H1 (cell line): ENCODE measurements around the gene RASD1. TPM values are rescaled to one million over a fixed set of nuclear protein-coding genes. Genes with fewer than 3 reads are reported as not detected.

Experiments used
- CTCF ChIA-PET: fragments of 300-600 bp; sonication (Branson Sonifier 250); formaldehyde crosslinking; loops from one replicate; lab custom pipeline; 2021; ENCODE audit not compliant: partially characterized antibody; lab: Charles Lee
- POLR2A ChIA-PET: fragments of 300-600 bp; sonication (Branson Sonifier 250); formaldehyde crosslinking; loops from one replicate; lab custom pipeline; 2021; ENCODE audit warnings: inconsistent platforms; ENCODE audit not compliant: partially characterized antibody; lab: Charles Lee
- DNase-seq, 2 experiments: peaks; one replicate each; pipeline versions ENCODE4 v3.0.0 to v3.0.0-alpha.2; 2010 to 2022; ENCODE audit warnings: low spot score in 2 of 2, low read depth in 1 of 2, mixed read lengths in 1 of 2
- FAIRE-seq: peaks from 2 replicates; lab custom pipeline; 2011; peaks lifted over from hg19 to GRCh38; lab: Jason Lieb, UNC
- H2AFZ ChIP-seq: 2 replicates; pipeline ENCODE4 v1.8.1; 2012; ENCODE audit warnings: low read length, inconsistent platforms
- H2AK5ac ChIP-seq: 2 replicates; pipeline ENCODE4 v1.6.1; 2013; ENCODE audit warnings: low read depth, low read length
- H2BK120ac ChIP-seq: replicated peaks from 2 replicates; pipeline ENCODE3; 2013; ENCODE audit warnings: low read depth, low read length, inconsistent platforms
- H2BK12ac ChIP-seq: 2 replicates; pipeline ENCODE4 v1.6.1; 2013; ENCODE audit warnings: low read depth, low read length
- H2BK15ac ChIP-seq: 2 replicates; pipeline ENCODE4 v1.6.1; 2013; ENCODE audit warnings: low read length
- H2BK20ac ChIP-seq: 2 replicates; pipeline ENCODE4 v1.6.1; 2013; ENCODE audit warnings: low read length
- H2BK5ac ChIP-seq: 2 replicates; pipeline ENCODE4 v1.6.1; 2013; ENCODE audit warnings: low read depth, low read length
- H3K14ac ChIP-seq: 2 replicates; pipeline ENCODE4 v1.6.1; 2013; ENCODE audit warnings: inconsistent platforms; ENCODE audit not compliant: insufficient read length
- H3K18ac ChIP-seq: 2 replicates; pipeline ENCODE4 v1.6.1; 2013; ENCODE audit warnings: low read length; ENCODE audit errors: extremely low read depth
- H3K23ac ChIP-seq: 2 replicates; pipeline ENCODE4 v1.6.1; 2013; ENCODE audit warnings: inconsistent platforms; ENCODE audit not compliant: insufficient read length
- H3K23me2 ChIP-seq: 2 replicates; pipeline ENCODE4 v1.6.1; 2013; ENCODE audit warnings: low read depth, low read length
- H3K27ac ChIP-seq: 2 replicates; pipeline ENCODE4 v1.6.1; 2011; ENCODE audit warnings: low read depth, low read length, inconsistent platforms
- H3K27me3 ChIP-seq, 4 experiments: replicated peaks in 1 of 4; 1 replicate in 1 of 4; 2 replicates in 3 of 4; pipeline versions ENCODE4 v1.6.1 to v1.8.1; 2011 to 2013; ENCODE audit warnings: low read length in 3 of 4, mild to moderate bottlenecking in 3 of 4, inconsistent platforms in 2 of 4, mixed read lengths in 2 of 4, moderate library complexity in 1 of 4; ENCODE audit not compliant: control insufficient read depth in 3 of 4, insufficient read depth in 3 of 4; ENCODE audit errors: extremely low read depth in 1 of 4
- H3K36me3 ChIP-seq, 4 experiments: 2 replicates each; pipeline versions ENCODE4 v1.6.1 to v1.8.1; 2011 to 2013; ENCODE audit warnings: mild to moderate bottlenecking in 4 of 4, low read length in 3 of 4, moderate library complexity in 2 of 4, control low read depth in 1 of 4, inconsistent platforms in 1 of 4; ENCODE audit not compliant: insufficient read depth in 4 of 4, control insufficient read depth in 2 of 4
- H3K4ac ChIP-seq: replicated peaks from 2 replicates; pipeline ENCODE3; 2013; ENCODE audit warnings: low read length, low read depth, mixed read lengths, inconsistent platforms; ENCODE audit not compliant: insufficient read length
- H3K4me1 ChIP-seq, 4 experiments: replicated peaks in 1 of 4; 1 replicate in 1 of 4; 2 replicates in 3 of 4; pipeline versions ENCODE4 v1.6.1 to v1.8.1; 2011 to 2013; ENCODE audit warnings: low read length in 3 of 4, inconsistent platforms in 2 of 4, mixed read lengths in 1 of 4; ENCODE audit not compliant: insufficient read depth in 4 of 4, control insufficient read depth in 3 of 4
- H3K4me2 ChIP-seq, 2 experiments: 2 replicates each; pipeline versions ENCODE4 v1.6.1 to v1.8.1; 2011 to 2013; ENCODE audit warnings: low read depth in 2 of 2, low read length in 2 of 2, control low read depth in 1 of 2, inconsistent platforms in 1 of 2, mild to moderate bottlenecking in 1 of 2; ENCODE audit not compliant: insufficient read depth in 1 of 2
- H3K4me3 ChIP-seq, 4 experiments: fragments of 200-600, 300-600 bp in 1 of 4; sonication (generic), shearing (Covaris generic), sonication (Bioruptor Twin) in 1 of 4; 2 replicates each; pipeline versions ENCODE4 v1.5.1 to v1.8.1; 2011 to 2016; ENCODE audit warnings: low read length in 4 of 4, low read depth in 3 of 4, control low read depth in 2 of 4, inconsistent platforms in 2 of 4, mild to moderate bottlenecking in 2 of 4, mixed read lengths in 1 of 4, moderate library complexity in 1 of 4; ENCODE audit not compliant: insufficient read depth in 2 of 4; ENCODE audit errors: extremely low read depth in 1 of 4
- H3K56ac ChIP-seq: replicated peaks from 2 replicates; pipeline ENCODE3; 2013; ENCODE audit warnings: low read depth, mild to moderate bottlenecking, mixed read lengths, low read length, inconsistent platforms; ENCODE audit not compliant: insufficient read length
- H3K79me1 ChIP-seq: 2 replicates; pipeline ENCODE4 v1.6.1; 2013; ENCODE audit warnings: low read depth, low read length, control low read depth
- H3K79me2 ChIP-seq, 2 experiments: 2 replicates each; pipeline versions ENCODE4 v1.6.1 to v1.8.1; 2012 to 2013; ENCODE audit warnings: low read length in 2 of 2, mild to moderate bottlenecking in 2 of 2, inconsistent platforms in 1 of 2; ENCODE audit not compliant: insufficient read depth in 2 of 2, control insufficient read depth in 1 of 2
- H3K9ac ChIP-seq, 4 experiments: replicated peaks in 1 of 4; 1 replicate in 1 of 4; 2 replicates in 3 of 4; pipeline versions ENCODE4 v1.6.1 to v1.8.1; 2011 to 2013; ENCODE audit warnings: low read depth in 3 of 4, low read length in 3 of 4, control low read depth in 2 of 4, mild to moderate bottlenecking in 2 of 4, moderate library complexity in 2 of 4, inconsistent platforms in 1 of 4; ENCODE audit errors: extremely low read depth in 1 of 4
- H3K9me3 ChIP-seq, 2 experiments: 2 replicates each; pipeline versions ENCODE4 v1.6.1 to v1.8.1; 2012 to 2013; ENCODE audit warnings: mild to moderate bottlenecking in 2 of 2, moderate library complexity in 2 of 2, control low read depth in 1 of 2, inconsistent platforms in 1 of 2, low read depth in 1 of 2, low read length in 1 of 2, mixed read lengths in 1 of 2; ENCODE audit not compliant: insufficient read depth in 2 of 2
- H4K20me1 ChIP-seq, 2 experiments: replicated peaks in 1 of 2; 2 replicates each; pipeline versions ENCODE3 to v1.8.1; 2011 to 2013; ENCODE audit warnings: inconsistent platforms in 2 of 2, low read length in 2 of 2, mild to moderate bottlenecking in 1 of 2; ENCODE audit not compliant: insufficient read depth in 2 of 2, control insufficient read depth in 1 of 2
- H4K5ac ChIP-seq: 2 replicates; pipeline ENCODE4 v1.6.1; 2013; ENCODE audit warnings: low read length, low read depth, mixed read lengths, inconsistent platforms; ENCODE audit not compliant: insufficient read length
- H4K8ac ChIP-seq: 2 replicates; pipeline ENCODE4 v1.8.0; 2013; ENCODE audit warnings: mild to moderate bottlenecking, moderate library complexity, low read length, inconsistent platforms; ENCODE audit not compliant: insufficient read depth; ENCODE audit errors: extremely low read depth
- H4K91ac ChIP-seq: replicated peaks from 2 replicates; pipeline ENCODE3; 2013; ENCODE audit warnings: low read length, mixed read lengths, inconsistent platforms; ENCODE audit not compliant: insufficient read length
- CEBPB ChIP-seq: IDR thresholded peaks from 2 replicates; pipeline ENCODE4 v1.6.1; 2012; ENCODE audit warnings: low read depth, low read length
- CTCF ChIP-seq, 3 experiments: IDR thresholded peaks; 1 replicate in 2 of 3; 2 replicates in 1 of 3; pipeline versions ENCODE4 v1.5.1 to v1.6.1; 2011; ENCODE audit warnings: low read length in 3 of 3, mild to moderate bottlenecking in 3 of 3, inconsistent platforms in 2 of 3, low read depth in 1 of 3, moderate library complexity in 1 of 3; ENCODE audit not compliant: insufficient read depth in 1 of 3; ENCODE audit errors: control extremely low read depth in 1 of 3
- EP300 ChIP-seq, 2 experiments: IDR thresholded peaks; 1 replicate in 1 of 2; 2 replicates in 1 of 2; pipeline ENCODE4 v1.6.1; 2011 to 2012; ENCODE audit warnings: low read depth in 2 of 2, low read length in 2 of 2, mild to moderate bottlenecking in 2 of 2, borderline replicate concordance in 1 of 2, inconsistent platforms in 1 of 2, moderate library complexity in 1 of 2
- GABPA ChIP-seq: IDR thresholded peaks from 2 replicates; pipeline ENCODE4 v1.6.1; 2011; ENCODE audit warnings: mild to moderate bottlenecking, low read length, moderate library complexity, borderline replicate concordance; ENCODE audit not compliant: insufficient read depth
- HDAC2 ChIP-seq, 2 experiments: fragments of 300-600 bp in 1 of 2; sonication (generic) in 1 of 2; IDR thresholded peaks; 2 replicates each; pipeline ENCODE4 v1.6.1; 2011 to 2012; ENCODE audit warnings: low read depth in 2 of 2, low read length in 2 of 2, mild to moderate bottlenecking in 2 of 2, moderate library complexity in 2 of 2, borderline replicate concordance in 1 of 2, inconsistent platforms in 1 of 2
- HDAC6 ChIP-seq: IDR thresholded peaks from one replicate; pipeline ENCODE4 v1.7.1; 2012; ENCODE audit warnings: low read depth, mild to moderate bottlenecking, inconsistent platforms, low read length, moderate library complexity
- KDM5A ChIP-seq: fragments of 200-600 bp; IDR thresholded peaks from 2 replicates; pipeline ENCODE4 v1.7.1; 2012; ENCODE audit warnings: mild to moderate bottlenecking, low read length, inconsistent platforms, mixed read lengths
- MAFK ChIP-seq: IDR thresholded peaks from 2 replicates; pipeline ENCODE4 v1.6.1; 2012; ENCODE audit warnings: low read depth, mild to moderate bottlenecking, improper control_type of control experiment, low read length
- YY1 ChIP-seq: IDR thresholded peaks from 2 replicates; pipeline ENCODE4 v1.6.1; 2011; ENCODE audit warnings: low read depth, mild to moderate bottlenecking, low read length
- WGBS, 2 experiments: shearing (Covaris generic) in 1 of 2; methylation state at CpG; one replicate each; pipeline versions ENCODE4 v1.1.6 to v1.1.7; 2013 to 2015; ENCODE audit warnings: low lambda C conversion rate in 2 of 2, mixed read lengths in 2 of 2, inconsistent platforms in 1 of 2, low coverage in 1 of 2, missing lambda C conversion rate in 1 of 2; ENCODE audit not compliant: insufficient replicate concordance in 2 of 2, insufficient coverage in 1 of 2, insufficient read length in 1 of 2; ENCODE audit errors: extremely low coverage in 1 of 2, missing lambda C conversion rate in 1 of 2; 5-methylcytosine and 5-hydroxymethylcytosine counted together
- polyA plus RNA-seq, 7 experiments: library from polyadenylated mRNA; depleted of rRNA in 3 of 7; stranded (reverse) in 5 of 7; unstranded in 2 of 7; fragments of >200 nt in 5 of 7; fragments of 200-250 nt in 2 of 7; gene quantifications; 1 replicate in 5 of 7; 2 replicates in 1 of 7; 4 replicates in 1 of 7; pipeline versions ENCODE4 v1.2.1 to v1.2.3, GENCODE V29; 2011 to 2013; ENCODE audit warnings: missing spikeins in 2 of 7, mixed read lengths in 2 of 7
- total RNA-seq: library from RNA; stranded (reverse); fragmentation: NEBNext Ultra II Directional; extraction: Animal tissue kit (Norgen Biotek cat#: 25700); gene quantifications from 2 replicates; pipeline ENCODE4 v1.2.1, GENCODE V29; 2021

Gene RASD1
- total and polyA plus RNA-seq, 2 of the 8 experiments (the other 6 are each of a cell fraction or from before 2014, with no cell fraction given) = 2.3 to 2.6 TPM

- Histone ChIP-seq H3K14ac (no peak overlapping the region), H2BK120ac (no peak overlapping the region), H2BK12ac (no peak overlapping the region), H2BK20ac (no peak overlapping the region), H4K5ac (no peak overlapping the region), H2AK5ac (no peak overlapping the region), H3K4me1 (peaks cover 0 to 4% (median 2%) of the 10 kb centered on the region in 4 experiments; a peak in 1 of 7 replicates), H3K23me2 (no peaks in the 10 kb centered on the region), H2AFZ (no peak overlapping the region), H3K23ac (no peak overlapping the region), H4K20me1 (no peaks in the 10 kb centered on the region), H3K56ac (no peak overlapping the region), H3K9me3 (no peaks in the 10 kb centered on the region), H3K27me3 (no peaks in the 10 kb centered on the region), H2BK15ac (no peak overlapping the region), H3K9ac (no peak overlapping the region), H3K4ac (no peak overlapping the region), H4K8ac (no peak overlapping the region), H2BK5ac (no peak overlapping the region), H3K27ac (no peak overlapping the region), H3K79me1 (no peaks in the 10 kb centered on the region), H3K4me2 (no peak overlapping the region), H3K18ac (no peak overlapping the region), H3K79me2 (no peaks in the 10 kb centered on the region), H3K4me3 (no peak overlapping the region), H4K91ac (no peak overlapping the region), H3K36me3 (no peaks in the 10 kb centered on the region)
- ChIA-PET CTCF (interaction anchor here (0.8 to 3.7 kb wide), 5 partner anchors 9 to 91 kb away, joined by 4 to 12 read pairs (median 5); no protein-coding TSS in a partner anchor), POLR2A (no interaction called here)
- DNase-seq (no peak), FAIRE-seq (no peak)
- 88% methylated on average over 12 of the region's 12 CpGs; no CpG with 5 or more reads in 1 of the 2 experiments for WGBS, 2 experiments
- TF ChIP-seq YY1 (no peak), CEBPB (no peak), HDAC2 (IDR thresholded peaks at IDR 0.05; ENCODE audit: borderline replicate concordance in 1 of 2, low read depth in 2 of 2, low read length in 2 of 2) (no peak), EP300 (IDR thresholded peaks at IDR 0.05; ENCODE audit: borderline replicate concordance in 1 of 2, low read depth in 2 of 2, low read length in 2 of 2) (no peak), MAFK (no peak), GABPA (no peak), CTCF (IDR thresholded peaks at IDR 0.05; ENCODE audit: control extremely low read depth in 1 of 3, insufficient read depth in 1 of 3, low read depth in 1 of 3, low read length in 3 of 3) (no peak), HDAC6 (no peak), KDM5A (no peak)
Observed at GRCh38 chr17:17445925-17446665, 50.1 kb downstream of the RASD1 start.
